GM12878 (cell line): ENCODE data around the gene SUGP2.

Experiments
- CEBPB ChIP-seq, 2 experiments: fragments of 150-350 bp in 1 of 2; IDR thresholded peaks; 2 replicates each; pipeline ENCODE4 v1.6.1; 2012 to 2014; ENCODE audit warnings: low read depth in 2 of 2, low read length in 2 of 2, borderline replicate concordance in 1 of 2, inconsistent platforms in 1 of 2
- CTCF ChIP-seq, 3 experiments: IDR thresholded peaks in 2 of 3; conservative IDR thresholded peaks in 1 of 3; 2 replicates each; pipeline ENCODE4 v1.5.1; 2011; ENCODE audit warnings: low read depth in 3 of 3, low read length in 3 of 3, mild to moderate bottlenecking in 3 of 3, control low read depth in 2 of 3, moderate library complexity in 2 of 3, inconsistent platforms in 1 of 3, mixed read lengths in 1 of 3; ENCODE audit not compliant: control insufficient read depth in 2 of 3, insufficient read depth in 1 of 3; ENCODE audit errors: extremely low read depth in 1 of 3
- EP300 ChIP-seq, 2 experiments: fragments of 150-350 bp in 1 of 2; IDR thresholded peaks; 2 replicates each; pipeline ENCODE4 v1.6.1; 2011 to 2012; ENCODE audit warnings: low read depth in 2 of 2, low read length in 2 of 2, borderline replicate concordance in 1 of 2, improper control_type of control experiment in 1 of 2, inconsistent platforms in 1 of 2; ENCODE audit not compliant: control insufficient read depth in 1 of 2
- MTA2 ChIP-seq: fragments of 450-650 bp; IDR thresholded peaks from 2 replicates; pipeline ENCODE4 v1.6.1; 2016; ENCODE audit warnings: low read depth, mild to moderate bottlenecking, moderate library complexity
- POLR2A ChIP-seq: IDR thresholded peaks from 2 replicates; pipeline ENCODE4 v1.6.1; 2011; ENCODE audit warnings: low read depth, mild to moderate bottlenecking, low read length

- TF ChIP-seq EP300 (IDR thresholded peaks at IDR 0.05; ENCODE audit: borderline replicate concordance in 1 of 2, control insufficient read depth in 1 of 2, low read depth in 2 of 2, low read length in 2 of 2) (no peak), CTCF (IDR thresholded peaks at IDR 0.05 in 2 of 3, conservative IDR thresholded peaks at IDR 0.05 in 1 of 3; ENCODE audit: control insufficient read depth in 2 of 3, extremely low read depth in 1 of 3, insufficient read depth in 1 of 3, low read depth in 3 of 3, low read length in 3 of 3) (no peak), MTA2 (no peak), POLR2A (no peak), CEBPB (IDR thresholded peaks at IDR 0.05; ENCODE audit: borderline replicate concordance in 1 of 2, low read depth in 2 of 2, low read length in 2 of 2) (no peak)
Measured at GRCh38 chr19:19059018-19059836, 25.9 kb upstream of the SUGP2 start.
